GM10266 (cell line): ENCODE data around the gene CHST3.
A peak's percentile ranks its signal among the peaks of the same experiment; 100 is the strongest.

Source experiments
- DNase-seq: peaks from one replicate; pipeline ENCODE4 v3.0.0; 2012; ENCODE audit errors: extremely low spot score
- CTCF ChIP-seq: IDR thresholded peaks from 2 replicates; pipeline ENCODE4 v1.5.1; 2012; ENCODE audit warnings: mild to moderate bottlenecking, low read depth; ENCODE audit not compliant: control insufficient read depth, insufficient read depth; ENCODE audit errors: missing control alignments

The CHST3 gene

GRCh38 chr10:71970869-71971268 is 6.7 kb downstream of the CHST3 start:
- TF ChIP-seq CTCF = no peak

GRCh38 chr10:71971311-71971731 is 7.1 kb downstream of the CHST3 start:
- DNase-seq = no peak
- TF ChIP-seq CTCF = no peak

More at GRCh38 chr10:71970869-71971268, 6.7 kb downstream of the CHST3 start:
- DNase-seq = no peak

- no peak for TF ChIP-seq CTCF
- DNase-seq = peak; percentile 47
Measured at GRCh38 chr10:71971769-71972555, 7.8 kb downstream of the CHST3 start.

GRCh38 chr10:71972746-71973695 is 8.8 kb downstream of the CHST3 start:
- no peak for TF ChIP-seq CTCF
- no peak for DNase-seq

GRCh38 chr10:71973777-71974488 is 9.7 kb downstream of the CHST3 start:
- DNase-seq = no peak
- no peak for TF ChIP-seq CTCF

GRCh38 chr10:71974489-71975021 is 10.4 kb downstream of the CHST3 start:
- TF ChIP-seq CTCF = no peak
- peak; percentile 69 for DNase-seq
